H1 (cell line): ENCODE data around the gene TAS1R3. TPM values are rescaled to one million over a fixed set of nuclear protein-coding genes. Genes with fewer than 3 reads are reported as not detected.

Source experiments
- ATF2 ChIP-seq: IDR thresholded peaks from 2 replicates; pipeline ENCODE4 v1.6.1; 2012; ENCODE audit warnings: low read length, inconsistent platforms
- CHD7 ChIP-seq: fragments of 300-600 bp; sonication (generic); IDR thresholded peaks from 2 replicates; pipeline ENCODE4 v1.7.1; 2012; ENCODE audit warnings: low read length, moderate library complexity, mild to moderate bottlenecking, inconsistent platforms; ENCODE audit not compliant: insufficient replicate concordance
- EP300 ChIP-seq, 2 experiments: IDR thresholded peaks; 1 replicate in 1 of 2; 2 replicates in 1 of 2; pipeline ENCODE4 v1.6.1; 2011 to 2012; ENCODE audit warnings: low read depth in 2 of 2, low read length in 2 of 2, mild to moderate bottlenecking in 2 of 2, borderline replicate concordance in 1 of 2, inconsistent platforms in 1 of 2, moderate library complexity in 1 of 2
- HDAC6 ChIP-seq: IDR thresholded peaks from one replicate; pipeline ENCODE4 v1.7.1; 2012; ENCODE audit warnings: low read depth, mild to moderate bottlenecking, inconsistent platforms, low read length, moderate library complexity
- SUZ12 ChIP-seq: fragments of 200-600 bp; sonication (generic); IDR thresholded peaks from 2 replicates; pipeline ENCODE4 v1.6.1; 2012; ENCODE audit warnings: mild to moderate bottlenecking, inconsistent platforms, low read length, moderate library complexity, mixed read lengths
- polyA plus RNA-seq, 7 experiments: library from polyadenylated mRNA; depleted of rRNA in 3 of 7; stranded (reverse) in 5 of 7; unstranded in 2 of 7; fragments of >200 nt in 5 of 7; fragments of 200-250 nt in 2 of 7; gene quantifications; 1 replicate in 5 of 7; 2 replicates in 1 of 7; 4 replicates in 1 of 7; pipeline versions ENCODE4 v1.2.1 to v1.2.3, GENCODE V29; 2011 to 2013; ENCODE audit warnings: missing spikeins in 2 of 7, mixed read lengths in 2 of 7
- total RNA-seq: library from RNA; stranded (reverse); fragmentation: NEBNext Ultra II Directional; extraction: Animal tissue kit (Norgen Biotek cat#: 25700); gene quantifications from 2 replicates; pipeline ENCODE4 v1.2.1, GENCODE V29; 2021

The TAS1R3 gene
- total and polyA plus RNA-seq, 2 of the 8 experiments (the other 6 are each of a cell fraction or from before 2014, with no cell fraction given), result 0.03 to 0.19 TPM

GRCh38 chr1:1343811-1344421 is 12.8 kb downstream of the TAS1R3 start (continued):
- no peak for TF ChIP-seq ATF2
- TF ChIP-seq HDAC6, result no peak
- TF ChIP-seq SUZ12, result no peak
- TF ChIP-seq EP300 (IDR thresholded peaks at IDR 0.05; ENCODE audit: borderline replicate concordance in 1 of 2, low read depth in 2 of 2, low read length in 2 of 2), result no peak
- no peak for TF ChIP-seq CHD7
